HepG2 (cell line): ENCODE measurements around the gene UGP2. TPM values are rescaled to one million over a fixed set of nuclear protein-coding genes. Genes with fewer than 3 reads are reported as not detected.

Experiments
- AFF4 ChIP-seq: sonication (generic); formaldehyde crosslinking; IDR thresholded peaks from 2 replicates; pipeline ENCODE4 v1.4.0; 2020; ENCODE audit warnings: missing genetic modification reagents
- AKAP8 ChIP-seq: sonication (generic); formaldehyde crosslinking; IDR thresholded peaks from 2 replicates; pipeline ENCODE4 v1.5.1; 2020; ENCODE audit warnings: mild to moderate bottlenecking, missing genetic modification reagents
- ATF1 ChIP-seq: IDR thresholded peaks from 2 replicates; pipeline ENCODE4 v1.6.1; 2016; ENCODE audit warnings: mild to moderate bottlenecking, control low read depth
- ELF4 ChIP-seq: sonication (generic); formaldehyde crosslinking; IDR thresholded peaks from 2 replicates; pipeline ENCODE4 v1.5.0; 2020; ENCODE audit warnings: missing genetic modification reagents, mild to moderate bottlenecking, moderate library complexity, borderline replicate concordance
- FOSL1 ChIP-seq: sonication (generic); formaldehyde crosslinking; IDR thresholded peaks from 2 replicates; pipeline ENCODE4 v1.9.0; 2021; ENCODE audit warnings: missing genetic modification reagents, borderline replicate concordance
- GABPB1 ChIP-seq: IDR thresholded peaks from 2 replicates; pipeline ENCODE4 v1.6.1; 2016; ENCODE audit warnings: mild to moderate bottlenecking, missing genetic modification reagents, moderate library complexity, missing compliant biosample characterization
- HMG20B ChIP-seq: conservative IDR thresholded peaks from 2 replicates; pipeline ENCODE4 v1.6.1; 2016; ENCODE audit warnings: missing genetic modification reagents, missing compliant biosample characterization
- NFATC3 ChIP-seq: sonication (generic); formaldehyde crosslinking; IDR thresholded peaks from 2 replicates; pipeline ENCODE4 v1.5.1; 2020; ENCODE audit warnings: mild to moderate bottlenecking, missing genetic modification reagents
- NR2F1 ChIP-seq, 2 experiments: fragments of 450-650 bp in 1 of 2; formaldehyde crosslinking in 1 of 2; IDR thresholded peaks; 2 replicates each; pipeline versions ENCODE4 v1.5.0 to v1.6.1; 2016 to 2020; ENCODE audit warnings: mild to moderate bottlenecking in 1 of 2, missing compliant biosample characterization in 1 of 2, missing genetic modification reagents in 1 of 2, moderate library complexity in 1 of 2
- SALL2 ChIP-seq: sonication (generic); formaldehyde crosslinking; IDR thresholded peaks from 2 replicates; pipeline ENCODE4 v1.8.1; 2023; ENCODE audit warnings: mild to moderate bottlenecking, missing genetic modification reagents, inconsistent platforms
- SNAPC2 ChIP-seq: sonication (generic); formaldehyde crosslinking; IDR thresholded peaks from 2 replicates; pipeline ENCODE4 v1.8.1; 2022; ENCODE audit warnings: mild to moderate bottlenecking, missing genetic modification reagents
- ZBED4 ChIP-seq: sonication (generic); formaldehyde crosslinking; IDR thresholded peaks from 2 replicates; pipeline ENCODE4 v1.4.0; 2020; ENCODE audit warnings: missing genetic modification reagents, borderline replicate concordance
- ZMYM2 ChIP-seq: sonication (generic); formaldehyde crosslinking; IDR thresholded peaks from 2 replicates; pipeline ENCODE4 v1.8.0; 2022; ENCODE audit warnings: mild to moderate bottlenecking, missing genetic modification reagents
- ZNF101 ChIP-seq: sonication (generic); formaldehyde crosslinking; IDR thresholded peaks from 2 replicates; pipeline ENCODE4 v1.4.0; 2020; ENCODE audit warnings: mild to moderate bottlenecking, low read depth, missing genetic modification reagents, borderline replicate concordance
- ZNF121 ChIP-seq: sonication (generic); formaldehyde crosslinking; IDR thresholded peaks from 2 replicates; pipeline ENCODE4 v1.5.0; 2020; ENCODE audit warnings: mild to moderate bottlenecking, missing genetic modification reagents
- ZNF567 ChIP-seq: sonication (generic); formaldehyde crosslinking; IDR thresholded peaks from 2 replicates; pipeline ENCODE4 v1.8.1; 2023; ENCODE audit warnings: mild to moderate bottlenecking, missing genetic modification reagents, borderline replicate concordance
- ZNF576 ChIP-seq: sonication (generic); formaldehyde crosslinking; IDR thresholded peaks from 2 replicates; pipeline ENCODE4 v1.4.0; 2020; ENCODE audit warnings: mild to moderate bottlenecking, missing genetic modification reagents
- ZNF607 ChIP-seq: sonication (generic); formaldehyde crosslinking; IDR thresholded peaks from 2 replicates; pipeline ENCODE4 v1.5.1; 2020; ENCODE audit warnings: missing genetic modification reagents, mild to moderate bottlenecking, borderline replicate concordance
- ZNF7 ChIP-seq: IDR thresholded peaks from 2 replicates; pipeline ENCODE4 v1.6.1; 2016; ENCODE audit warnings: missing biosample characterization, missing genetic modification reagents
- ZNF724P ChIP-seq: sonication (generic); formaldehyde crosslinking; IDR thresholded peaks from 2 replicates; pipeline ENCODE4 v1.8.0; 2022; ENCODE audit warnings: missing genetic modification reagents, borderline replicate concordance
- ZSCAN29 ChIP-seq: sonication (generic); formaldehyde crosslinking; conservative IDR thresholded peaks from 2 replicates; pipeline ENCODE4 v1.4.0; 2020; ENCODE audit warnings: mild to moderate bottlenecking, missing genetic modification reagents
- polyA plus RNA-seq, 8 experiments: library from polyadenylated mRNA; depleted of rRNA in 3 of 8; stranded (reverse) in 7 of 8; unstranded in 1 of 8; fragments of >200 nt; fragmentation: Illumina TruSeq in 4 of 8; extraction: Trizol in 4 of 8; gene quantifications; 2 replicates each; pipeline versions ENCODE4 v1.2.1 to v1.2.3, GENCODE V29; 2011 to 2016; ENCODE audit warnings: low read depth in 4 of 8, missing spikeins in 1 of 8, mixed read lengths in 1 of 8; ENCODE audit not compliant: insufficient read depth in 1 of 8
- total RNA-seq, 5 experiments: library from RNA; depleted of rRNA; stranded (reverse); fragments of >200 nt; fragmentation: Illumina TruSeq; extraction: Trizol; gene quantifications; 2 replicates each; pipeline ENCODE4 v1.2.3, GENCODE V29; 2016; ENCODE audit warnings: low read depth in 1 of 5

Gene UGP2
- total and polyA plus RNA-seq, 2 of the 13 experiments (the other 11 are each of a cell fraction or from before 2014, with no cell fraction given): 96.0 to 134 TPM

DNA sequence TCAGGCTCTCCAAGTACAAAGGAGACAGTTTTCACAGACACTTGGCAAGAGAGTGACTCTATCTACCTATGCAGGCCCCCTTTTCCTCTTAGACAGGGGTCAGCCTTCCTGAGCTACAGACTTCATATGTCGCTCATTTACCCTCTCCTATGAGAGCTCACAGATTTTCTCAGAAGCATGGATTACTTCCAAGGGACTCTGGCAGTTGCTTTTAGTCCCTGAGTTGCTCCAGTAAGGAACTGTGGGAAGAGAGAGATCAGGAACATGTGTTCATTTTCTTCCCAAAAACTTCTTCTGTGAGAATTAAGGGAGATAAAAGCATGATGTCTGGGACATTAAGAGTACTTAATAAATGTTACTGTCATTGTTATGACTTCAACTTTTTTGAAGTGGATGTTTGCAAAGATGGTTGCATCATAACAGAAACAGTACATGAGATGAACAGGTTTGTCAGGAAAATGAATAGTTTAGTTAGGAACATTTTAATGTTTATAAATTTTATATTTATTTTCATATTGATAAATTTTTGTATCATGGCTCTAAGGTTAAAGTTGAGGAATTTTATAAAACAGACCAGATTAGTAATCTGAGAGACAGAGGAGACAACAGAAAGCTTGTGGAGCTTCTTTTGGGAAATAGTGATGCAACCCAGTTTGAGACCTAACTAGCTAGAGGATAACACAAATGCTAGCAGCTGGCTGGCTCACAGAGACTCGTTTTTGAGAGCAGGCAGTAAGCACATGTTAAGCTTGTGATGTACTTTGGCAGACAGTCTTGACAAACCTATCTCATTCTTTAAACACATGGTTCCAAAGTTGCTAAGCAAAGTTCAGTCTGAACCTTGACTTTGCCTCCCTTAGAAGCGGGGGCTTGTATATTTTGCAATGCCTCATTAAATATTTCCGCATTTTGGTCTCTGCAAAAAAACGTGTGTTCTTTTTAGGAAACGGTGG lies 21.7 kb upstream of the UGP2 start (continued):
- TF ChIP-seq ZBED4 (CRISPR knock-in tag) (peak; percentile 19; the same call in 1 of the 2 replicates), ZMYM2 (peak; percentile 79), FOSL1 (CRISPR knock-in tag) (no peak; the same call in 1 of the 2 replicates), SNAPC2 (CRISPR knock-in tag) (no peak), ZNF724P (CRISPR knock-in tag) (no peak), AFF4 (CRISPR knock-in tag) (no peak), ELF4 (0 out of 2 replicates have a peak, but pooled peaks have one; percentile 28), HMG20B (CRISPR knock-in tag) (peak; percentile 65), AKAP8 (CRISPR knock-in tag) (no peak), ZNF607 (CRISPR knock-in tag) (0 out of 2 replicates have a peak, but pooled peaks have one; percentile 69), ATF1 (peak; percentile 47; the same call in 1 of the 2 replicates), GABPB1 (CRISPR knock-in tag) (no peak), ZNF576 (CRISPR knock-in tag) (no peak), ZSCAN29 (CRISPR knock-in tag) (0 out of 2 replicates have a peak, but pooled peaks have one; percentile 21), ZNF567 (CRISPR knock-in tag) (no peak), NR2F1 (CRISPR knock-in tag; IDR thresholded peaks at IDR 0.05) (0 out of 4 replicates have a peak, but pooled peaks of 1 of the 2 experiments have one; percentile 37), ZNF7 (CRISPR knock-in tag) (peak; percentile 82), ZNF101 (CRISPR knock-in tag) (no peak), NFATC3 (CRISPR knock-in tag) (0 out of 2 replicates have a peak, but pooled peaks have one; percentile 33), ZNF121 (CRISPR knock-in tag) (no peak), SALL2 (peak; percentile 73; the same call in 1 of the 2 replicates)
